Renal cortex interstitium (tissue), 11 donors: ENCODE data around the gene HIP1. TPM values are rescaled to one million over a fixed set of nuclear protein-coding genes. Genes with fewer than 3 reads are reported as not detected.
"Not testable (repeated sequence)": the region's sequence is repeated elsewhere in the genome, so short reads cannot be mapped to it uniquely, and the experiment has no call there.

Source experiments
- DNase-seq, 11 donors: peaks; one replicate each; pipeline ENCODE4 v3.0.0-alpha.2; 2013; ENCODE audit warnings: low read depth in 9 of 11, low spot score in 4 of 11; ENCODE audit errors: extremely low read depth in 1 of 11
- polyA plus RNA-seq, 3 donors: library from polyadenylated mRNA; unstranded; fragments of 120-200 nt; gene quantifications; one replicate each; pipeline ENCODE4 v1.2.1, GENCODE V29; 2013; ENCODE audit not compliant: insufficient read length in 3 of 3

HIP1 gene
- polyA plus RNA-seq, 3 donors: 31.3 to 35.7 (median 35.3) TPM

- DNase-seq: no peak
These were observed 170.7 kb downstream of the HIP1 start for GRCh38 chr7:75567948-75568595.

GRCh38 chr7:75565132-75565837, 173.5 kb downstream of the HIP1 start:
- peak in 10 of 11 donors; percentile 40 to 87 (median 66) for DNase-seq

DNA sequence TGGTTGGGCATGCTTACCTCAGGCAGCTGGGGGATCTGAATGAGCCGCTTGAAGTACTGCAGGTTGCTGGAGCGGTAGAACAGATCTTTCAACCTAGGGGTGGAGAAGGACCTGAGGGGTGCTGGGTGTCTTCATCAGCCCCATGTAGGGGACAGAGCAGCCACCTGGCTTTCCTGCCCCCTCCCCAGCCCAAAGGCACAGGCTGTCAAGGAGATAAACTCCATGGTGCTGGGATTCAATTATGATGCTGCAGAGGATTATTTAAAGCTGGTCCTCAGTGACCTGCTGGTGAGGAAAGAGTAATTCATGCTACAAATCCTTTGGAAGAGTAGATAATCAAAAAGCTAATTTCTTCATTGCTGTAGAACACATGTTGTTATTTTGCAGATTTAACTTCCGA, 175.6 kb downstream of the HIP1 start:
- DNase-seq: no peak

DNA sequence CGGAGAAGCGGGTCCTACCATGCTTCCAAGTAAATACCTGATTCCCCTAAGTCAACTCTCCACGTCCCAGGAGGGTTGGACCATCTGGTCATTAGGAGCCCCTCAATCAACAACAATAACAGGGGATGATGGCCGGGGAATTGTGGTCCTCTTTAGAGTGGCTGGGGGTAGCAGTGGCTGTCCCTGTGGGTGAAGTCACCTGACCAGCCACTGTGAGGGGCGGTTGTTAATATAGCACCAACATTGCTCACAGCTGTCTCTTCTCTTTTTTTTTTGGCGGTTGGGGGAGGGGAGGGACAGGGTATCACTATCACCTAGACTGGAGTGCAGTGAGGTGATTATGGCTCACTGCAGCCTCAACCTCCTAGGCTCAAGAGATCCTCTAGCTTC, 178.8 kb downstream of the HIP1 start:
- peak in 1 of 11 donors; percentile 7 for DNase-seq

- peak in 4 of 11 donors; percentile 33 to 39 (median 36) for DNase-seq
These were observed 179.3 kb downstream of the HIP1 start for GRCh38 chr7:75559355-75559975.

DNA sequence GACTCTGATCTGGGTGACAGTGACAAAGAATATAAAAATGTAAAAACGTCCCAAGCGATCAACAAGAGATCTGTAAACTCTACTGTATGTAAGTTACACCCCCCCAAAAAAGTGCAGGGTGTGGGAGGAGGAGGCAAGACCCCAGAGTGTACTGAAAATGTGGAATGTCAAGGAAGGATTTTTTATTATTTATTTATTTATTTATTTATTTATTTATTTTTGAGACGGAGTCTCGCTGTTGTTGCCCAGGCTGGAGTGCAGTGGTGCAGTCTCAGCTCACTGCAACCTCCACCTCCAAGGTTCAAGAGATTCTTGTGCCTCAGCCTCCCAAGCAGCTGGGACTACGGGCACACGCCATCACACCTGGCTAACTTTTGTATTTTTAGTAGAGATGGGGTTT, 181.9 kb downstream of the HIP1 start:
- DNase-seq: not testable (repeated sequence)

GRCh38 chr7:75555736-75556135, 183.0 kb downstream of the HIP1 start:
- no peak for DNase-seq

DNA sequence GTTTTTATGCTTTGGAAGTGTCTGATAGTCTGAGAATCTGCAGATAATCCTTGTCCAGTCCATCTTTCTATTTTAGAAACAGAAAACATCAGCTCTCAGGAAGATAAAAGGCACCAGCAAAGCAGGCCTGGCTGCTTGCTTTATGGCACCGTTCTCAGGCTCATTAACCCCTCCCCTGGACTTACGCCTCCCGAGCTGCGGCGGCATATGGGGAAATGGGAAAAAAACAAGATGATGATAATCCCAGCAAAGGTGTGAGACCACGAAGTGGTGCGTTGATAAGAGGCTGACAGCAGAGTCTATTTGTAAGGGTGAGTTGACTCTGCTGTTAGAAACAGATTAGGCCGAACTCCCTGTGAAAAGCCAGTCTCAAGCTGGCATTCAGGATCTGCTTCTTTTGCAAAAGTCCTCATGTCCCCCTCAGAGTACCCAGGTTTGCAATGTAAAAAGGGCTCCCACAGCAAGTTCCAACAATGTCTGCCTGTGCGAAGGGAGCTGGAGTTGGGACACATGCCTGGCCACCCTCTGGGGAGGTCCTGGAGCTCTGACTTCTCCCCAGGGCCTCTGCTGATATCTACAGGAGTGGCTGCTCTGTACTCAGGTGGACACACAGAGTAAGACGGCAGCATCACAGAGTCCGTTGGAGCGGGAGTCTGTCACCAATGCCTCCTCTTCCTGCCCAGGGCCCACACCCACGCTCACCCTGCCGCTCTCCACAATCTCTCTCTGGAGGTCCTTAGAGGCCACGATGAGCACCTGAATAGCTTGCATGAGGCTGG, 192.3 kb downstream of the HIP1 start:
- DNase-seq: no peak

- no peak for DNase-seq
These were observed 201.0 kb downstream of the HIP1 start for GRCh38 chr7:75537731-75538130.

GRCh38 chr7:75536940-75537538, 201.7 kb downstream of the HIP1 start:
- DNase-seq: no peak

- DNase-seq: no peak
These were observed 202.2 kb downstream of the HIP1 start for GRCh38 chr7:75536491-75536890.

DNA sequence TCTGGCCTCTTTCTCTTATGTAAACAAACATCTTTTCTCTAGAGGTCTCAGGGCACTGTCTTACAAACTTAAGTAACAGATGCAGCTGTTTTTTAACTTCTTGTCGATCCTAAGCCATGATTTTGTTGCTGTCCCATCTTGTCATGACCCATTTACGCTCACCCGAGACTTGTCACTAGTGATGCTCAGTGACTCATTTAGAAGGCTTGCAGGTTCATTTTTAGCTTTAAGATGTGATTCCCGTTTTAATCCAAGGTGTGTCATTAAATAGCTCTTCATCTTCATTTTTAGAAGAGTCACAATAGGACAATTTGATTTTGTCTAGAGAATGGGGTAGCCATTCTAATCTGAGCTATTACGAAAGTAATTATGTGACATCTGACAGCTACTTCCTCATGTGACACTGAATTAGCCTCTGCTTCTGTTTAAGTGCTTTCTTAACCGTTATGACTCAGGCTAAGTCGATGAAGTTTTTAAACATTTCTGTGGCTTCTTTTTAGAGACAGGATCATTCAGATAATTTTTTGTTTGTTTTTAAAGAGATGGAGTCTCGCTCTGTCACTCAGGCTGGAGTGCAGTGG, 203.9 kb downstream of the HIP1 start:
- no peak for DNase-seq

- no peak for DNase-seq
These were observed 204.8 kb downstream of the HIP1 start for GRCh38 chr7:75533926-75534325.

DNA sequence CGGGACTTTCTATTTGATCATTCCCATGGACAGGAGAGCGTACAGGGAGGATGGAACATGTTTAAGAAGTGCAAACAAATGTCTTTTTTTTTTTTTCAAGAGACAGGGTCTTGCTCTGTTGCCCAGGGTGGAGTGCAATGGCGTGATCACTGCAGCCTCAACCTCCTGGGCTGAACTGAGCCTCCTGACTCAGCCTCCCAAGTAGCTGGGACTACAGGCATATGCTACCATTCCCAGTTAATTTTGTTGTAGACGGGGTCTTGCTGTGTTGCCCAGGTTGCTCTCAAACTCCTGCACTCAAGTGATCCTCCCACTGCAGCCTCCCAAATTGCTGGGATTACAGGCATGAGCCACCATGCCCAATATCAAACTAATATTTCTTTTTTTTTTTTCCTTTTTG, 206.1 kb downstream of the HIP1 start:
- DNase-seq: no peak

- no peak for DNase-seq
These were observed 207.4 kb downstream of the HIP1 start for GRCh38 chr7:75531359-75531821.

- DNase-seq: peak in 1 of 11 donors; percentile 7
These were observed 211.5 kb downstream of the HIP1 start for GRCh38 chr7:75527224-75527722.

- not testable (repeated sequence) for DNase-seq
These were observed 217.0 kb downstream of the HIP1 start for GRCh38 chr7:75521727-75522126.

- DNase-seq: not testable (repeated sequence)
These were observed 219.9 kb downstream of the HIP1 start for GRCh38 chr7:75518842-75519241.

DNA sequence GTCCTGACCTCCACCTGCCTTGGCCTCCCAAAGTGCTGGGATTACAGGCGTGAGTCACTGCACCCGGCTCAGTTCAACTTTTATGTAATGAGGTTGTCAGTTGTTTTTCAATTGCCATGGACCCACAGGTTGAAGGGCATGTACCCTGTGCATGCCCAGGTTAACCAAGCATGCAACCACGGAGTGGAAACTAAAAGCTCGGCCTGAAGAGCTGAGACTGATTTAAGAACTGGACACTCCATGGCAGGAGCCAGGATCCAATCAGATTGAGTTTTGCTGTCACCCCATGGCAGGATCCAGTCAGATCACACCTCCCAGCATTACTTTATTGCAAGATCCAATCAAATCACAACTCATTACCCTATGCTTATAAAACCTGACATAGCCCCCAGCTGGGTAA, 229.7 kb downstream of the HIP1 start:
- not testable (repeated sequence) for DNase-seq
